HG02571 (cell line): ENCODE measurements around the gene MYOT.
"Not testable (repeated sequence)": the region's sequence is repeated elsewhere in the genome, so short reads cannot be mapped to it uniquely, and the experiment has no call there.

Experiments
- ATAC-seq: cut with Tn5 transposase; IDR thresholded peaks from one replicate; pipeline ENCODE4 v1.9.1; 2021; ENCODE audit warnings: mild to moderate bottlenecking, moderate library complexity; ENCODE audit not compliant: unreplicated experiment

MYOT gene

GRCh38 chr5:137856201-137856600 lies 11.5 kb upstream of the MYOT start:
- no peak for ATAC-seq

- no peak for ATAC-seq
Measured at GRCh38 chr5:137856916-137857862, 10.5 kb upstream of the MYOT start.

GRCh38 chr5:137858223-137858916 lies 9.3 kb upstream of the MYOT start:
- peak; percentile 79 for ATAC-seq

- ATAC-seq: no peak
Measured at GRCh38 chr5:137858954-137859353, 8.7 kb upstream of the MYOT start.

- ATAC-seq: no peak
Measured at GRCh38 chr5:137862251-137862650, 5.4 kb upstream of the MYOT start.

GRCh38 chr5:137863653-137864052 lies 4.0 kb upstream of the MYOT start:
- not testable (repeated sequence) for ATAC-seq

GRCh38 chr5:137866541-137867388 lies 895 bp upstream of the MYOT start:
- ATAC-seq: no peak

GRCh38 chr5:137870647-137871339 lies 3.1 kb downstream of the MYOT start:
- no peak for ATAC-seq

- no peak for ATAC-seq
Measured at GRCh38 chr5:137871571-137871970, 3.9 kb downstream of the MYOT start.

- ATAC-seq: no peak
Measured at GRCh38 chr5:137872466-137872865, 4.8 kb downstream of the MYOT start.

GRCh38 chr5:137876101-137876500 lies 8.4 kb downstream of the MYOT start:
- ATAC-seq: no peak

GRCh38 chr5:137880313-137880712 lies 12.7 kb downstream of the MYOT start:
- no peak for ATAC-seq

GRCh38 chr5:137887831-137888230 lies 20.2 kb downstream of the MYOT start:
- no peak for ATAC-seq

- ATAC-seq: no peak
Measured at GRCh38 chr5:137888466-137888862, 20.8 kb downstream of the MYOT start.

GRCh38 chr5:137888863-137889759 lies 21.5 kb downstream of the MYOT start, which contains the start of gene PKD2L2:
TSS of gene PKD2L2 (plus strand) at chr5:137889457. CDS start at chr5:137889492, 35 bp downstream.
- ATAC-seq: peak; percentile 96

GRCh38 chr5:137890845-137891244 lies 23.2 kb downstream of the MYOT start:
- no peak for ATAC-seq

GRCh38 chr5:137891849-137892248 lies 24.2 kb downstream of the MYOT start:
- no peak for ATAC-seq

- no peak for ATAC-seq
Measured at GRCh38 chr5:137894586-137894985, 26.9 kb downstream of the MYOT start.

GRCh38 chr5:137896560-137896959 lies 28.9 kb downstream of the MYOT start:
- no peak for ATAC-seq
